ENCODE results near the gene TRIO.

DNA sequence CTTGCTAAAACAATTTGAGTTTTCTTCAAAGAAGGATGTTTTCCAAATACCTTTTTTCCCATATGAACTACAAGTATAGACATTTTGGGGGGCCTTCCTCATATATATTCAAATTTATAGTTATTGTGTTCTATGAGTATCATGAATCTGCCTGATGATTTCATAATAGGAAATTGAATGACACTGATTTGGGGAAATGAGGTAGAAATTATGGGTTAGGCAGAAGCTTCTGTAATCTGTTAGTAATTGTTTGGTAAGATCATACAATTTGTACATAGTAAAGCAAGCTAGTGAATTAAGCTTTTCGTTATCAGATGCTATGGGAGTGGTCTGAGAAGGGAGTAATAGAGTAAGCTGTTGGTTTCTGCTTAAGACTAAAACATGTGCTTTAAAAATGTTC, 98.0 kb downstream of the TRIO start:
- TF ChIP-seq, protein P1, sequence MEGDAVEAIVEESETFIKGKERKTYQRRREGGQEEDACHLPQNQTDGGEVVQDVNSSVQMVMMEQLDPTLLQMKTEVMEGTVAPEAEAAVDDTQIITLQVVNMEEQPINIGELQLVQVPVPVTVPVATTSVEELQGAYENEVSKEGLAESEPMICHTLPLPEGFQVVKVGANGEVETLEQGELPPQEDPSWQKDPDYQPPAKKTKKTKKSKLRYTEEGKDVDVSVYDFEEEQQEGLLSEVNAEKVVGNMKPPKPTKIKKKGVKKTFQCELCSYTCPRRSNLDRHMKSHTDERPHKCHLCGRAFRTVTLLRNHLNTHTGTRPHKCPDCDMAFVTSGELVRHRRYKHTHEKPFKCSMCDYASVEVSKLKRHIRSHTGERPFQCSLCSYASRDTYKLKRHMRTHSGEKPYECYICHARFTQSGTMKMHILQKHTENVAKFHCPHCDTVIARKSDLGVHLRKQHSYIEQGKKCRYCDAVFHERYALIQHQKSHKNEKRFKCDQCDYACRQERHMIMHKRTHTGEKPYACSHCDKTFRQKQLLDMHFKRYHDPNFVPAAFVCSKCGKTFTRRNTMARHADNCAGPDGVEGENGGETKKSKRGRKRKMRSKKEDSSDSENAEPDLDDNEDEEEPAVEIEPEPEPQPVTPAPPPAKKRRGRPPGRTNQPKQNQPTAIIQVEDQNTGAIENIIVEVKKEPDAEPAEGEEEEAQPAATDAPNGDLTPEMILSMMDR (IDR thresholded peaks at IDR 0.05; ENCODE audit: borderline replicate concordance, extremely low read depth, low read length, poor library complexity, severe bottlenecking) = no peak
- no peak for TF ChIP-seq EZH2 (IDR thresholded peaks at IDR 0.05; ENCODE audit: borderline replicate concordance, low read depth, low read length, severe bottlenecking)
